CD4-positive, alpha-beta T cell treated with Interleukin-12 subunit alpha and Interleukin-12 subunit beta, for 1 hour (primary cell): ENCODE data around the gene CCL21.
"Not testable (repeated sequence)": the region's sequence is repeated elsewhere in the genome, so short reads cannot be mapped to it uniquely, and the experiment has no call there.

Experiments
- DNase-seq: peaks from one replicate; pipeline ENCODE4 v3.0.0-alpha.2; 2020

The CCL21 gene

GRCh38 chr9:34710023-34710422 lies at the start of gene CCL21:
TSS of gene CCL21 (minus strand) at chr9:34710136. CDS start at chr9:34710066, 70 bp downstream.
- no peak for DNase-seq

GRCh38 chr9:34759432-34760134 lies 49.6 kb upstream of the CCL21 start:
- no peak for DNase-seq

GRCh38 chr9:34750320-34750719 lies 40.4 kb upstream of the CCL21 start:
- DNase-seq, result not testable (repeated sequence)

- DNase-seq, result no peak
These were observed 36.6 kb upstream of the CCL21 start for GRCh38 chr9:34746526-34746925.

GRCh38 chr9:34744295-34745221 lies 34.6 kb upstream of the CCL21 start:
- no peak for DNase-seq

GRCh38 chr9:34742710-34743109 lies 32.8 kb upstream of the CCL21 start:
- DNase-seq, result no peak

- no peak for DNase-seq
These were observed 31.7 kb upstream of the CCL21 start for GRCh38 chr9:34741628-34742027.

GRCh38 chr9:34740176-34740575 lies 30.2 kb upstream of the CCL21 start:
- not testable (repeated sequence) for DNase-seq

- DNase-seq, result no peak
These were observed 27.8 kb upstream of the CCL21 start for GRCh38 chr9:34737677-34738260.

- DNase-seq, result no peak
These were observed 24.8 kb upstream of the CCL21 start for GRCh38 chr9:34734720-34735119.

- no peak for DNase-seq
These were observed 22.9 kb upstream of the CCL21 start for GRCh38 chr9:34732886-34733285.

- no peak for DNase-seq
These were observed 22.5 kb upstream of the CCL21 start for GRCh38 chr9:34732478-34732877.

- DNase-seq, result no peak
These were observed 13.2 kb upstream of the CCL21 start for GRCh38 chr9:34723141-34723540.

GRCh38 chr9:34719769-34720025 lies 9.8 kb upstream of the CCL21 start:
- not testable (repeated sequence) for DNase-seq

GRCh38 chr9:34719021-34719768 lies 9.3 kb upstream of the CCL21 start:
- no peak for DNase-seq

- no peak for DNase-seq
These were observed 8.2 kb upstream of the CCL21 start for GRCh38 chr9:34717996-34718614.

- no peak for DNase-seq
These were observed 6.8 kb upstream of the CCL21 start for GRCh38 chr9:34716711-34717110.

GRCh38 chr9:34715639-34716215 lies 5.8 kb upstream of the CCL21 start:
- no peak for DNase-seq

- no peak for DNase-seq
These were observed 4.1 kb upstream of the CCL21 start for GRCh38 chr9:34714007-34714406.

GRCh38 chr9:34712140-34712539 lies 2.2 kb upstream of the CCL21 start:
- DNase-seq, result no peak

GRCh38 chr9:34709196-34709978 lies 549 bp downstream of the CCL21 start:
- no peak for DNase-seq

- no peak for DNase-seq
These were observed 2.8 kb downstream of the CCL21 start for GRCh38 chr9:34707130-34707529.
